Thyroid gland (tissue), 4 donors: Measurements from ENCODE around the gene KLK11. TPM values are rescaled to one million over a fixed set of nuclear protein-coding genes. Genes with fewer than 3 reads are reported as not detected.

Source experiments
- DNase-seq, 2 donors: peaks; one replicate each; pipeline ENCODE4 v3.0.0-alpha.2; 2019
- H3K27ac ChIP-seq, 3 donors: fragments of 200-600 bp; sonication (generic); 1 replicate in 2 of 3; 2 replicates in 1 of 3; pipeline ENCODE4 v1.5.1; 2016 to 2019; ENCODE audit warnings: mild to moderate bottlenecking in 1 of 3, moderate library complexity in 1 of 3
- H3K27me3 ChIP-seq: fragments of 200-600 bp; sonication (generic); one replicate; pipeline ENCODE4 v1.5.1; 2019
- H3K36me3 ChIP-seq, 2 donors: fragments of 200-600 bp; sonication (generic); one replicate each; pipeline ENCODE4 v1.5.1; 2016 to 2019
- H3K4me1 ChIP-seq, 2 donors: fragments of 200-600 bp; sonication (generic); one replicate each; pipeline ENCODE4 v1.5.1; 2017 to 2019
- H3K4me3 ChIP-seq, 3 donors: fragments of 200-600 bp; sonication (generic); replicated peaks in 1 of 3; 1 replicate in 2 of 3; 2 replicates in 1 of 3; pipeline ENCODE4 v1.5.1; 2016; ENCODE audit warnings: mild to moderate bottlenecking in 1 of 3
- H3K9me3 ChIP-seq: fragments of 200-600 bp; sonication (generic); one replicate; pipeline ENCODE4 v1.5.1; 2017
- CTCF ChIP-seq, 6 experiments: fragments of 200-600 bp in 3 of 6; fragments of 450-650 bp in 3 of 6; sonication (generic) in 3 of 6; IDR thresholded peaks; one replicate each; pipeline ENCODE4 v1.5.1; 2016 to 2019; ENCODE audit warnings: antibody characterized with exemption in 6 of 6, mild to moderate bottlenecking in 2 of 6, inconsistent platforms in 1 of 6, moderate library complexity in 1 of 6
- POLR2A ChIP-seq, 2 donors: fragments of 450-650 bp; IDR thresholded peaks; one replicate each; pipeline ENCODE4 v1.6.1; 2017; ENCODE audit warnings: antibody characterized with exemption in 2 of 2, mild to moderate bottlenecking in 2 of 2, moderate library complexity in 1 of 2
- WGBS, 2 donors: methylation state at CpG; one replicate each; pipeline ENCODE4 v1.1.5; 2017; 5-methylcytosine and 5-hydroxymethylcytosine counted together
- intact Hi-C: fragments of 100-400 bp; cut with DNase I; formaldehyde crosslinking; loops from one replicate; pipeline ENCODE4 v1.15.1; 2023
- total RNA-seq, 4 donors: library from RNA; depleted of rRNA; stranded (reverse); fragments of >200 nt; gene quantifications; one replicate each; pipeline ENCODE4 v1.2.3, GENCODE V29; 2016

Gene KLK11
- total RNA-seq, 4 donors from 2014 or later: 0.40 to 0.93 TPM; not detected in 2

GRCh38 chr19:51006406-51006805 lies 20.0 kb downstream of the KLK11 start:
- TF ChIP-seq CTCF (IDR thresholded peaks at IDR 0.05) (no peak), POLR2A (IDR thresholded peaks at IDR 0.05) (no peak)
- 14 to 59% methylated on average over 2 to 7 of the region's 8 CpGs for WGBS, 2 donors
- peaks cover 7% of the 10 kb centered on the region for H3K27me3 ChIP-seq
- H3K4me3 ChIP-seq: no peak overlapping the region
- no peaks in the 10 kb centered on the region for H3K36me3 ChIP-seq
- intact Hi-C loops: no loop called here
- no peaks in the 10 kb centered on the region for H3K4me1 ChIP-seq
- H3K27ac ChIP-seq: no peak overlapping the region
- no peak for DNase-seq
- H3K9me3 ChIP-seq: no peaks in the 10 kb centered on the region

GRCh38 chr19:51005248-51005647 lies 21.2 kb downstream of the KLK11 start:
- no peak for TF ChIP-seq CTCF (IDR thresholded peaks at IDR 0.05)
- TF ChIP-seq POLR2A (IDR thresholded peaks at IDR 0.05): no peak
- peaks cover 10% of the 10 kb centered on the region for H3K27me3 ChIP-seq

GRCh38 chr19:51003316-51003715 lies 23.1 kb downstream of the KLK11 start:
- H3K4me3 ChIP-seq: no peak overlapping the region
- TF ChIP-seq CTCF (IDR thresholded peaks at IDR 0.05) (no peak), POLR2A (IDR thresholded peaks at IDR 0.05) (no peak)
- no peaks in the 10 kb centered on the region for H3K9me3 ChIP-seq
- no peaks in the 10 kb centered on the region for H3K4me1 ChIP-seq
- no peak for DNase-seq
- peaks cover 10% of the 10 kb centered on the region for H3K27me3 ChIP-seq
- no peak overlapping the region for H3K27ac ChIP-seq
- intact Hi-C loops: no loop called here
- H3K36me3 ChIP-seq: no peaks in the 10 kb centered on the region
- 76 to 85% methylated on average over 7 of the region's 7 CpGs for WGBS, 2 donors

More at GRCh38 chr19:51005248-51005647, 21.2 kb downstream of the KLK11 start:
- intact Hi-C loops: no loop called here
- no peak overlapping the region for H3K4me3 ChIP-seq
- WGBS, 2 donors: 48 to 67% methylated on average over 1 of the region's 1 CpG
- no peaks in the 10 kb centered on the region for H3K9me3 ChIP-seq
- DNase-seq: no peak
- no peak overlapping the region for H3K27ac ChIP-seq
- no peaks in the 10 kb centered on the region for H3K4me1 ChIP-seq
- no peaks in the 10 kb centered on the region for H3K36me3 ChIP-seq

GRCh38 chr19:51002542-51003311 lies 23.7 kb downstream of the KLK11 start:
- intact Hi-C loops: no loop called here
- Histone ChIP-seq H3K27ac (no peak overlapping the region), H3K4me1 (no peaks in the 10 kb centered on the region), H3K9me3 (no peaks in the 10 kb centered on the region), H3K27me3 (peaks cover 10% of the 10 kb centered on the region), H3K4me3 (no peak overlapping the region), H3K36me3 (no peaks in the 10 kb centered on the region)
- TF ChIP-seq CTCF (IDR thresholded peaks at IDR 0.05): no peak
- DNase-seq: no peak
- 76 to 77% methylated on average over 20 to 37 of the region's 42 CpGs for WGBS, 2 donors

GRCh38 chr19:51002089-51002532 lies 24.3 kb downstream of the KLK11 start:
- DNase-seq: no peak
- Histone ChIP-seq H3K4me1 (no peaks in the 10 kb centered on the region), H3K9me3 (no peaks in the 10 kb centered on the region), H3K27ac (no peak overlapping the region), H3K27me3 (peaks cover 10% of the 10 kb centered on the region), H3K36me3 (no peaks in the 10 kb centered on the region), H3K4me3 (no peak overlapping the region)
- intact Hi-C loops: no loop called here
- TF ChIP-seq POLR2A (IDR thresholded peaks at IDR 0.05) (no peak), CTCF (IDR thresholded peaks at IDR 0.05) (no peak)
- WGBS, 2 donors: 26 to 39% methylated on average over 11 to 12 of the region's 12 CpGs
